Mesenchymal stem cell (in vitro differentiated cells and primary cell): ENCODE measurements around the gene MORN4.

ENCODE experiments used
- DNase-seq: peaks from one replicate; pipeline ENCODE4 v3.0.0-alpha.2; 2013
- H2AFZ ChIP-seq: one replicate; pipeline ENCODE4 v1.6.1; 2013; ENCODE audit warnings: low read depth, mild to moderate bottlenecking, control low read depth, inconsistent platforms, low read length, moderate library complexity
- H2AK5ac ChIP-seq: 2 replicates; pipeline ENCODE4 v1.6.1; 2013; ENCODE audit warnings: low read length, moderate library complexity, mild to moderate bottlenecking, inconsistent platforms; ENCODE audit not compliant: severe bottlenecking
- H2BK120ac ChIP-seq: one replicate; pipeline ENCODE4 v1.6.1; 2013; ENCODE audit warnings: low read depth, mild to moderate bottlenecking, inconsistent platforms, low read length, moderate library complexity
- H2BK12ac ChIP-seq, 2 experiments: one replicate each; pipeline ENCODE4 v1.6.1; 2013; ENCODE audit warnings: inconsistent platforms in 2 of 2, low read length in 2 of 2, mild to moderate bottlenecking in 2 of 2, moderate library complexity in 2 of 2, control low read depth in 1 of 2
- H2BK15ac ChIP-seq: one replicate; pipeline ENCODE4 v1.6.1; 2013; ENCODE audit warnings: mild to moderate bottlenecking, low read depth, inconsistent platforms; ENCODE audit not compliant: poor library complexity, severe bottlenecking
- H2BK5ac ChIP-seq: 2 replicates; pipeline ENCODE4 v1.6.1; 2013; ENCODE audit warnings: low read depth, mild to moderate bottlenecking, low read length, control low read depth, inconsistent platforms; ENCODE audit not compliant: poor library complexity, severe bottlenecking
- H3K14ac ChIP-seq, 2 experiments: one replicate each; pipeline ENCODE4 v1.6.1; 2013; ENCODE audit warnings: inconsistent platforms in 2 of 2, low read length in 2 of 2, control low read depth in 1 of 2, mild to moderate bottlenecking in 1 of 2, moderate library complexity in 1 of 2
- H3K18ac ChIP-seq, 2 experiments: one replicate each; pipeline ENCODE4 v1.6.1; 2013; ENCODE audit warnings: inconsistent platforms in 2 of 2, low read length in 2 of 2, control low read depth in 1 of 2, low read depth in 1 of 2, mild to moderate bottlenecking in 1 of 2
- H3K23ac ChIP-seq, 2 experiments: one replicate each; pipeline ENCODE4 v1.6.1; 2013; ENCODE audit warnings: inconsistent platforms in 2 of 2, low read length in 2 of 2, mild to moderate bottlenecking in 2 of 2, moderate library complexity in 2 of 2, control low read depth in 1 of 2
- H3K27ac ChIP-seq: 2 replicates; pipeline ENCODE4 v1.5.1; 2013; ENCODE audit warnings: mild to moderate bottlenecking, moderate library complexity, low read length, control low read depth, inconsistent platforms; ENCODE audit not compliant: poor library complexity, severe bottlenecking
- H3K27me3 ChIP-seq, 2 experiments: 2 replicates each; pipeline versions ENCODE4 v1.6.1 to v1.7.0; 2013; ENCODE audit warnings: low read length in 2 of 2, mild to moderate bottlenecking in 2 of 2, moderate library complexity in 2 of 2, control low read depth in 1 of 2, inconsistent platforms in 1 of 2; ENCODE audit not compliant: control insufficient read depth in 1 of 2, insufficient read depth in 1 of 2
- H3K36me3 ChIP-seq, 2 experiments: 2 replicates each; pipeline versions ENCODE4 v1.6.1 to v1.7.0; 2013; ENCODE audit warnings: low read length in 2 of 2, control low read depth in 1 of 2, inconsistent platforms in 1 of 2, low read depth in 1 of 2, mild to moderate bottlenecking in 1 of 2; ENCODE audit not compliant: insufficient read depth in 2 of 2, control insufficient read depth in 1 of 2
- H3K4ac ChIP-seq, 2 experiments: one replicate each; pipeline ENCODE4 v1.6.1; 2013; ENCODE audit warnings: inconsistent platforms in 2 of 2, low read length in 2 of 2, mild to moderate bottlenecking in 2 of 2, moderate library complexity in 2 of 2, control low read depth in 1 of 2, low read depth in 1 of 2
- H3K4me1 ChIP-seq: 2 replicates; pipeline ENCODE4 v1.6.1; 2013; ENCODE audit warnings: low read depth, low read length, control low read depth; ENCODE audit not compliant: control insufficient read depth, insufficient read depth
- H3K4me2 ChIP-seq: 2 replicates; pipeline ENCODE4 v1.6.1; 2013; ENCODE audit warnings: low read length, mild to moderate bottlenecking, inconsistent platforms; ENCODE audit not compliant: poor library complexity, severe bottlenecking
- H3K4me3 ChIP-seq, 2 experiments: 2 replicates each; pipeline versions ENCODE4 v1.5.1 to v1.7.0; 2013; ENCODE audit warnings: low read length in 2 of 2, mild to moderate bottlenecking in 2 of 2, control low read depth in 1 of 2, low read depth in 1 of 2; ENCODE audit not compliant: insufficient read depth in 1 of 2
- H3K79me1 ChIP-seq: replicated peaks from 2 replicates; pipeline ENCODE4 v1.6.1; 2013; ENCODE audit warnings: mild to moderate bottlenecking, control low read depth, low read length, inconsistent platforms; ENCODE audit not compliant: poor library complexity, severe bottlenecking
- H3K9ac ChIP-seq: 2 replicates; pipeline ENCODE4 v1.7.0; 2013; ENCODE audit warnings: mild to moderate bottlenecking, low read length, moderate library complexity
- H3K9me3 ChIP-seq: 2 replicates; pipeline ENCODE4 v1.7.0; 2013; ENCODE audit warnings: mild to moderate bottlenecking, low read length; ENCODE audit not compliant: control insufficient read depth
- H4K8ac ChIP-seq: one replicate; pipeline ENCODE4 v1.6.1; 2013; ENCODE audit warnings: inconsistent platforms, mild to moderate bottlenecking, low read length, moderate library complexity
- H4K91ac ChIP-seq: one replicate; pipeline ENCODE4 v1.6.1; 2013; ENCODE audit warnings: mild to moderate bottlenecking, low read length, inconsistent platforms
- WGBS: methylation state at CpG from one replicate; pipeline ENCODE4 v1.1.7; 2013; ENCODE audit warnings: mixed read lengths; 5-methylcytosine and 5-hydroxymethylcytosine counted together

Gene MORN4

GRCh38 chr10:97629289-97629688, 4.0 kb downstream of the MORN4 start:
- Histone ChIP-seq H3K4me3 (no peak overlapping the region), H3K23ac (no peak overlapping the region), H3K14ac (no peak overlapping the region), H3K36me3 (no peaks in the 10 kb centered on the region), H3K9me3 (no peaks in the 10 kb centered on the region), H3K4ac (no peak overlapping the region), H3K4me1 (peaks cover 3% of the 10 kb centered on the region), H3K4me2 (no peak overlapping the region), H2BK120ac (no peak overlapping the region), H2BK15ac (no peak overlapping the region), H3K9ac (no peak overlapping the region), H2AFZ (no peak overlapping the region), H4K8ac (no peak overlapping the region), H3K79me1 (peaks cover 10% of the 10 kb centered on the region), H3K27me3 (no peaks in the 10 kb centered on the region), H2BK12ac (no peak overlapping the region), H3K18ac (no peak overlapping the region), H2AK5ac (no peak overlapping the region), H3K27ac (no peak overlapping the region), H2BK5ac (no peak overlapping the region), H4K91ac (no peak overlapping the region)
- 98% methylated on average over 4 of the region's 5 CpGs for WGBS
- DNase-seq, result no peak

- no peaks in the 10 kb centered on the region for H3K36me3 ChIP-seq
- H3K27ac ChIP-seq, result no peak overlapping the region
- H3K4me3 ChIP-seq, result no peak overlapping the region
- no peak overlapping the region for H2BK5ac ChIP-seq
- no peak overlapping the region for H2AFZ ChIP-seq
- no peak overlapping the region for H3K4ac ChIP-seq
- no peak overlapping the region for H3K18ac ChIP-seq
- H2BK15ac ChIP-seq, result no peak overlapping the region
- H3K23ac ChIP-seq, result no peak overlapping the region
- no peak overlapping the region for H4K91ac ChIP-seq
- no peak overlapping the region for H2AK5ac ChIP-seq
- H2BK120ac ChIP-seq, result no peak overlapping the region
- WGBS, result 89% methylated on average over 3 of the region's 3 CpGs
- no peak overlapping the region for H3K9ac ChIP-seq
- H3K27me3 ChIP-seq, result no peaks in the 10 kb centered on the region
- no peak overlapping the region for H4K8ac ChIP-seq
- no peak overlapping the region for H3K14ac ChIP-seq
- H2BK12ac ChIP-seq, result no peak overlapping the region
- H3K4me2 ChIP-seq, result no peak overlapping the region
- H3K9me3 ChIP-seq, result no peaks in the 10 kb centered on the region
- H3K4me1 ChIP-seq, result peaks cover 1% of the 10 kb centered on the region
- DNase-seq, result no peak
- peaks cover 12% of the 10 kb centered on the region for H3K79me1 ChIP-seq
Measured at GRCh38 chr10:97628228-97628627, 5.1 kb downstream of the MORN4 start.

GRCh38 chr10:97627731-97628130, 5.6 kb downstream of the MORN4 start:
- no peak overlapping the region for H2BK120ac ChIP-seq
- H3K4ac ChIP-seq, result no peak overlapping the region
- H2BK5ac ChIP-seq, result no peak overlapping the region
- no peak overlapping the region for H2AFZ ChIP-seq
- no peak for DNase-seq
- H2BK15ac ChIP-seq, result no peak overlapping the region
- no peak overlapping the region for H3K27ac ChIP-seq
- H3K36me3 ChIP-seq, result no peaks in the 10 kb centered on the region
- no peak overlapping the region for H3K4me3 ChIP-seq
- H3K23ac ChIP-seq, result no peak overlapping the region
- no peak overlapping the region for H4K91ac ChIP-seq
- H3K4me1 ChIP-seq, result peaks cover 1% of the 10 kb centered on the region
- H3K18ac ChIP-seq, result no peak overlapping the region
- no peak overlapping the region for H2BK12ac ChIP-seq
- H3K27me3 ChIP-seq, result no peaks in the 10 kb centered on the region
- no peak overlapping the region for H3K4me2 ChIP-seq
- H3K14ac ChIP-seq, result no peak overlapping the region
- H3K9ac ChIP-seq, result no peak overlapping the region
- H4K8ac ChIP-seq, result no peak overlapping the region
- H3K79me1 ChIP-seq, result peaks cover 7% of the 10 kb centered on the region
- no peaks in the 10 kb centered on the region for H3K9me3 ChIP-seq
- no peak overlapping the region for H2AK5ac ChIP-seq
- WGBS, result 87% methylated on average over 4 of the region's 4 CpGs

GRCh38 chr10:97623277-97623676, 10.0 kb downstream of the MORN4 start:
- DNase-seq, result no peak
- Histone ChIP-seq H3K27me3 (no peaks in the 10 kb centered on the region), H3K4me2 (no peak overlapping the region), H3K4ac (no peak overlapping the region), H2BK12ac (no peak overlapping the region), H3K9me3 (no peaks in the 10 kb centered on the region), H3K9ac (no peak overlapping the region), H3K36me3 (peaks cover 0 to 5% of the 10 kb centered on the region in 2 experiments), H2BK120ac (no peak overlapping the region), H3K23ac (no peak overlapping the region), H4K8ac (no peak overlapping the region), H3K14ac (no peak overlapping the region), H4K91ac (no peak overlapping the region), H3K18ac (no peak overlapping the region), H3K79me1 (peaks cover 4% of the 10 kb centered on the region), H2BK15ac (no peak overlapping the region), H2BK5ac (no peak overlapping the region), H2AK5ac (no peak overlapping the region), H3K27ac (no peak overlapping the region), H2AFZ (no peak overlapping the region), H3K4me1 (no peaks in the 10 kb centered on the region), H3K4me3 (no peak overlapping the region)
- 70% methylated on average over 1 of the region's 1 CpG for WGBS
